Measurements from ENCODE around the gene MTMR4. TPM values are rescaled to one million over a fixed set of nuclear protein-coding genes. Genes with fewer than 3 reads are reported as not detected.

Gene MTMR4
- 7.2 to 11.1 TPM (median 10.0 TPM) in 5 replicates for total RNA-seq (2022; extraction: Qiagen RNA extraction; ENCODE audit: low read depth)

DNA sequence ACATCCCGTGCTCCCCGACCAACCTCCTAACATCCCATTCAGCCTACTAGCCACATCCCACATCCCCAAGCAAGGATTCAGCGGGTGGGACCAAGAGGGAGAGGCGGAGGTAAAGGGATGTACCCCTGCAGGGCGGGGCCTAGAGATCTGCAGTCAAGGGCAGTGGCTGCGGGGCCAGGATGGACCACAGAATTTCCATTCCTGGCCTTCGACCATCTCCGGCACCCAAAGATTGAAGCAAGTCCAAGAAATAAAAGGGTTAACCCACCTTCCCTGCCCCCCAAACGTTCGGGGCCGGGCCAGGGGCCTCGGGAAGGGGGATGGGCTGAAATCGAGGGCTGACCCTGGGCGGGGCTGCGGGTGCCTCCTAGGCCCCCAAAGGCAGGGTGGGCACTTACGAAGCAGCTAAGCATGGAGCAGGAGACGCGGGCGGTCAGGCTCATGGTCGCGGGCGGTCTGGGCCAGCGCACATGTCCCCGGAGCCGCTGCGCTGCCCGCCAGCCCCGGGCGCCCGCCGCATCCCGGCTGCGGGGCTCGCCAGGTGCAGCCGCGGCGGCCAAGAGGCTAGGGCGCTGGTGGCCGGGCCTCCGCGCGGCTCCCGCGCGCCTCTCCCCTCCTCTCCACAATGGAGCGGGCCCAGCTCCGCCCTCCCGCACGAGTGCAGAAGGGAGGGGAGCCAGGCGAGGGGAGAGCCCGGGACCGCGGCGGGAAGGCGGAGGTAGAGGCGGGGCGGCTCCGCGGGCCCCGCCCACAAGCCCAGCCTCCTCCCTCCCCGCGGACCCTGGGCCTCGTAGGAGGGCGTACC lies at the start of gene MTMR4:
TSS of gene MTMR4 (minus strand) at position 674 of the 805 bp plus-strand sequence. CDS start at position 443, 231 bp downstream.

DNA sequence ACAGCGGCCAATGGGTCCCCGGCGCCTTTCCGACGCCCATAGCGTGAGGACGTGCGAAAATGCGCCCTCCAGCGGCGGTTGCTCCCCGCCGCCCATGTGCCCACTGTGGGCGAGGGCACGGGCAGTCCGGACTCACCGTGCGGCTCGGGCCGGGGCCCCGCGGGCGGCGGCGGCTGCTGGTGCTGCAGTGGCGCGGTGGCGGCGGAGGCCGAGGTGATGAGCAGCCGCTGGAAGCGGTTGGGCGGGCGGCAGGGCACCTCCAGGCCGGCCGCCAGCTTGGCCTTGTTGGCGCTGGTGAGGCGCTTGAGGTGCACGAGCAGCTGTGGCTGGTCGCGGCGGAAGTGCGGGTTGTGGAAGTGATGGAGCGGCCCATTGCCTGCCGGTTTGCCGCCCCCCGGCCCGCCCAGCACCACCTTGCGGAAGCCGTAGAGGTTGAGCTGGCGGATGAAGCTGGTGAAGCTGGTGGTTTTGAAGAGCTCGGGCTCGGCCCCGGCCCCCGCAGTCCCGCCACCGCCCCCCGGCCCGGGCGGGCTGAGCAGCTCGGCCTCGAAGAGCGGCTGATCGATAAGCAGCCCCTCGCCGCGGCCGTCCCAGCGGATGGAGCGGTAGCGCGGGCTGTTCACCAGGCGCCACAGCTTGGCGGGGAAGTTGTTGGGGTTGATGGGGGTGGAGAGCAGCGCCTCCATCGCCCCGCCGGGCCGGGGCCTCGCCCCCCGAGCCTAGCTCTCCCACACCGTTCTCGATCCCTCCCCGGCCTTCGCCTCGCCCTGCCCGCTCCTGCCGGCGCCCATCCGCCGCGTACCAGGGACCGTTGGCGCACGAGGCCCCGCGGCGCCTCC lies 26.6 kb downstream of the MTMR4 start, which contains the start of gene HSF5:
TSS of gene HSF5 (minus strand) at position 820 of the 839 bp plus-strand sequence. CDS start at position 686, 134 bp downstream.

Other genes with a start within 250 kb of the MTMR4 start
- gene MPO, start 233.7 kb downstream of the MTMR4 start, total RNA-seq (2022; extraction: Qiagen RNA extraction; ENCODE audit: low read depth): not detected in 5 replicates
- not detected in 5 replicates for gene TSPOAP1, start 185.8 kb downstream of the MTMR4 start, total RNA-seq (2022; extraction: Qiagen RNA extraction; ENCODE audit: low read depth)
- 102 to 166 TPM (median 145 TPM) in 5 replicates for gene SUPT4H1, start 162.4 kb downstream of the MTMR4 start, total RNA-seq (2022; extraction: Qiagen RNA extraction; ENCODE audit: low read depth)
- gene RNF43, start 97.1 kb downstream of the MTMR4 start, total RNA-seq (2022; extraction: Qiagen RNA extraction; ENCODE audit: low read depth): 0.21 to 0.39 TPM (median 0.21 TPM) in 5 replicates
- not detected in 5 replicates for gene HSF5, start 26.2 kb downstream of the MTMR4 start, total RNA-seq (2022; extraction: Qiagen RNA extraction; ENCODE audit: low read depth)
- gene TEX14, start 177.4 kb upstream of the MTMR4 start, total RNA-seq (2022; extraction: Qiagen RNA extraction; ENCODE audit: low read depth): 0.08 to 0.14 TPM (median 0.10 TPM) in 4 of 5 replicates, not detected in the other
- gene RAD51C, start 178.0 kb upstream of the MTMR4 start, total RNA-seq (2022; extraction: Qiagen RNA extraction; ENCODE audit: low read depth): 43.6 to 62.4 TPM (median 60.8 TPM) in 5 replicates
- 0.06 to 0.08 TPM (median 0.07 TPM) in 5 replicates for gene PPM1E, start 241.2 kb upstream of the MTMR4 start, total RNA-seq (2022; extraction: Qiagen RNA extraction; ENCODE audit: low read depth)

Data from A549 treated with DMSO at 1 μM for 4 hours (cell line).